Endodermal cell (in vitro differentiated cells): ENCODE results near the gene THEM4. TPM values are rescaled to one million over a fixed set of nuclear protein-coding genes. Genes with fewer than 3 reads are reported as not detected.

Experiments used
- DNase-seq: peaks from one replicate; pipeline ENCODE4 v3.0.0-alpha.2; 2017
- H3K27ac ChIP-seq: 2 replicates; pipeline ENCODE4 v1.5.1; 2013; ENCODE audit warnings: mild to moderate bottlenecking, low read depth, low read length, moderate library complexity
- H3K27me3 ChIP-seq: 2 replicates; pipeline ENCODE4 v1.6.1; 2013; ENCODE audit warnings: mild to moderate bottlenecking, low read length, moderate library complexity; ENCODE audit not compliant: insufficient read depth, control insufficient read depth, poor library complexity, severe bottlenecking
- H3K36me3 ChIP-seq: 2 replicates; pipeline ENCODE4 v1.7.0; 2013; ENCODE audit warnings: mild to moderate bottlenecking, low read length, moderate library complexity; ENCODE audit not compliant: control insufficient read depth, insufficient read depth
- H3K4me1 ChIP-seq: one replicate; pipeline ENCODE4 v1.7.0; 2013; ENCODE audit warnings: low read length; ENCODE audit not compliant: control insufficient read depth, insufficient read depth
- H3K4me3 ChIP-seq: 2 replicates; pipeline ENCODE4 v1.5.1; 2013; ENCODE audit warnings: mild to moderate bottlenecking, low read length, moderate library complexity
- H3K9ac ChIP-seq: 2 replicates; pipeline ENCODE4 v1.6.1; 2013; ENCODE audit warnings: mild to moderate bottlenecking, low read length, moderate library complexity; ENCODE audit not compliant: poor library complexity, severe bottlenecking; ENCODE audit errors: extremely low read depth
- H3K9me3 ChIP-seq: 2 replicates; pipeline ENCODE4 v1.6.1; 2013; ENCODE audit warnings: mild to moderate bottlenecking, low read length, moderate library complexity; ENCODE audit not compliant: control insufficient read depth
- H3K27ac Mint-ChIP-seq: 2 replicates; pipeline ENCODE4 v1.8.0; 2020; ENCODE audit warnings: mixed read lengths
- H3K27me3 Mint-ChIP-seq: 2 replicates; pipeline ENCODE4 v1.8.0; 2021; ENCODE audit warnings: mild to moderate bottlenecking, mixed read lengths; ENCODE audit not compliant: insufficient read depth
- H3K36me3 Mint-ChIP-seq: 2 replicates; pipeline ENCODE4 v1.8.0; 2020; ENCODE audit warnings: low read depth, mixed read lengths
- H3K4me1 Mint-ChIP-seq: 2 replicates; pipeline ENCODE4 v1.8.0; 2020; ENCODE audit warnings: mixed read lengths
- H3K4me3 Mint-ChIP-seq: 2 replicates; pipeline ENCODE4 v1.8.0; 2020; ENCODE audit warnings: mild to moderate bottlenecking, moderate library complexity, mixed read lengths
- H3K9me3 Mint-ChIP-seq: 2 replicates; pipeline ENCODE4 v1.8.0; 2020; ENCODE audit warnings: mild to moderate bottlenecking, mixed read lengths
- CTCF ChIP-seq: fragments of 200-600 bp; sonication (generic); conservative IDR thresholded peaks from 2 replicates; pipeline ENCODE4 v1.5.0; 2021; ENCODE audit warnings: antibody characterized with exemption, mild to moderate bottlenecking
- WGBS, 2 experiments: methylation state at CpG; one replicate each; pipeline versions ENCODE4 v1.1.5 to v1.1.7; 2013; ENCODE audit warnings: missing lambda C conversion rate in 2 of 2, mixed read lengths in 1 of 2; ENCODE audit not compliant: insufficient coverage in 1 of 2, insufficient read length in 1 of 2; 5-methylcytosine and 5-hydroxymethylcytosine counted together
- total RNA-seq, 2 donors: library from RNA; stranded (reverse); fragmentation: NEBNext Ultra II Directional in 1 of 2; extraction: Animal tissue kit (Norgen Biotek cat#: 25700) in 1 of 2; gene quantifications; 2 replicates in 1 of 2; 3 replicates in 1 of 2; pipeline ENCODE4 v1.2.1, GENCODE V29; 2021

Gene THEM4
- total RNA-seq, 2 donors from 2014 or later, result 12.2 to 14.3 TPM

- no peak overlapping the region for H3K4me3 Mint-ChIP-seq
- no peaks in the 10 kb centered on the region for H3K27me3 ChIP-seq
- peaks cover 7% of the 10 kb centered on the region for H3K36me3 ChIP-seq
- DNase-seq, result no peak
- H3K36me3 Mint-ChIP-seq, result peaks cover 13% of the 10 kb centered on the region
- H3K4me1 Mint-ChIP-seq, result peaks cover 32% of the 10 kb centered on the region
- 94 to 95% methylated on average over 6 to 7 of the region's 9 CpGs for WGBS, 2 experiments
- TF ChIP-seq CTCF, result no peak
- peaks cover 1% of the 10 kb centered on the region for H3K9me3 Mint-ChIP-seq
- H3K4me1 ChIP-seq, result peaks cover 16% of the 10 kb centered on the region
- H3K27ac Mint-ChIP-seq, result no peak overlapping the region
- no peak overlapping the region for H3K4me3 ChIP-seq
- no peaks in the 10 kb centered on the region for H3K9me3 ChIP-seq
- no peaks in the 10 kb centered on the region for H3K27me3 Mint-ChIP-seq
- no peak overlapping the region for H3K27ac ChIP-seq
- H3K9ac ChIP-seq, result no peak overlapping the region
Measured at GRCh38 chr1:151893176-151893924, 16.0 kb downstream of the THEM4 start.

DNA sequence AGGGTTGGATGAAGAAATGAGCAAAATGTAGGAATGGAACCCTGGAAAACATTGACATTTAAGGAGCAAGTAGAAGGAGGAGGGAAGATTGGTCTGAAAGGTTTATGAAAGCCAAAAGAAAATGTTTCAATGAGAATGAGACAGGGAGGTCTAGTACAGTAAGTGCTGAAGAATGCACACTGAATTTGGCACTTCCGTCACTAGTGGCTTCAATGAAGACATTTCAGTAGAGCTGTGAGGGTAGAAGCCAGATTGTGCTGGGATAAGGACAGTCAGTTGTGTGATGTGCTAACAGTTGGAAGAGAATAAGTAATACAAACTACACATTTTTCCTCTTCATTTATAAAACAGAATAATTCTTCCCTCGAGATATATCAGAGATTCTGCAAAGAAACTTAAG, 17.1 kb downstream of the THEM4 start:
- no peaks in the 10 kb centered on the region for H3K27me3 ChIP-seq
- 88% methylated on average over 2 of the region's 2 CpGs; no CpG with 5 or more reads in 1 of the 2 experiments for WGBS, 2 experiments
- Mint-ChIP-seq H3K27me3 (no peaks in the 10 kb centered on the region), H3K4me3 (no peak overlapping the region), H3K36me3 (peaks cover 21% of the 10 kb centered on the region), H3K9me3 (peaks cover 1% of the 10 kb centered on the region), H3K27ac (no peak overlapping the region), H3K4me1 (peaks cover 32% of the 10 kb centered on the region)
- DNase-seq, result no peak
- H3K36me3 ChIP-seq, result peaks cover 7% of the 10 kb centered on the region
- H3K4me3 ChIP-seq, result no peak overlapping the region
- peaks cover under 1% of the 10 kb centered on the region for H3K9me3 ChIP-seq
- H3K9ac ChIP-seq, result no peak overlapping the region
- H3K4me1 ChIP-seq, result peaks cover 16% of the 10 kb centered on the region
- no peak for TF ChIP-seq CTCF
- no peak overlapping the region for H3K27ac ChIP-seq

DNA sequence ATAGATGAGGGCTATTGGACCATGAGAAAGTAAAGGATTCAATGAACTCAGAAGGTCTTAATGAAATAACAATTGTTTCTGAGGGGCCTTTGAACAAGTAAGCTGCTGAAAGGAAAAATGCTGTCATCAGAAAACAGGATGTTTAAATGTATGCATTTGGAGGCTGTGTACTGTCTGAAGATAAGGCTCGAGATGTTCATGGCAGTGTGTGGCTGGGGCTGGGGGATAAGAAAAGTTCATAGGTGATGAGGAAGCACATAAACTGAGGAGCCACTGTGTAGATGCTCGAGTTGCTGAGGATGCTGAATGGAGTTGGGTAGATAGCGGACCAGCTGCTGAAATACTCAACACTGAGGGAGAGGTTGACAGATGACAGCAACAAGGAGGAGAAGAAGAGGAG, 17.8 kb downstream of the THEM4 start:
- no peak for TF ChIP-seq CTCF
- Mint-ChIP-seq H3K4me3 (no peak overlapping the region), H3K4me1 (peaks cover 32% of the 10 kb centered on the region)

More for the DNA sequence above, 17.8 kb downstream of the THEM4 start:
- Histone ChIP-seq H3K27me3 (no peaks in the 10 kb centered on the region), H3K9ac (no peak overlapping the region), H3K27ac (no peak overlapping the region), H3K36me3 (peaks cover 7% of the 10 kb centered on the region), H3K4me1 (peaks cover 16% of the 10 kb centered on the region), H3K9me3 (peaks cover 7% of the 10 kb centered on the region), H3K4me3 (no peak overlapping the region)
- Mint-ChIP-seq H3K27me3 (no peaks in the 10 kb centered on the region), H3K36me3 (peaks cover 26% of the 10 kb centered on the region), H3K9me3 (peaks cover 5% of the 10 kb centered on the region), H3K27ac (no peak overlapping the region)
- DNase-seq, result no peak
- 95 to 96% methylated on average over 3 of the region's 3 CpGs for WGBS, 2 experiments
